ENCODE results near the gene C6orf89. TPM values are rescaled to one million over a fixed set of nuclear protein-coding genes. Genes with fewer than 3 reads are reported as not detected.

The C6orf89 gene, protein sequence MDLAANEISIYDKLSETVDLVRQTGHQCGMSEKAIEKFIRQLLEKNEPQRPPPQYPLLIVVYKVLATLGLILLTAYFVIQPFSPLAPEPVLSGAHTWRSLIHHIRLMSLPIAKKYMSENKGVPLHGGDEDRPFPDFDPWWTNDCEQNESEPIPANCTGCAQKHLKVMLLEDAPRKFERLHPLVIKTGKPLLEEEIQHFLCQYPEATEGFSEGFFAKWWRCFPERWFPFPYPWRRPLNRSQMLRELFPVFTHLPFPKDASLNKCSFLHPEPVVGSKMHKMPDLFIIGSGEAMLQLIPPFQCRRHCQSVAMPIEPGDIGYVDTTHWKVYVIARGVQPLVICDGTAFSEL
- 26.2 and 32.5 TPM in 2 replicates for total RNA-seq

DNA sequence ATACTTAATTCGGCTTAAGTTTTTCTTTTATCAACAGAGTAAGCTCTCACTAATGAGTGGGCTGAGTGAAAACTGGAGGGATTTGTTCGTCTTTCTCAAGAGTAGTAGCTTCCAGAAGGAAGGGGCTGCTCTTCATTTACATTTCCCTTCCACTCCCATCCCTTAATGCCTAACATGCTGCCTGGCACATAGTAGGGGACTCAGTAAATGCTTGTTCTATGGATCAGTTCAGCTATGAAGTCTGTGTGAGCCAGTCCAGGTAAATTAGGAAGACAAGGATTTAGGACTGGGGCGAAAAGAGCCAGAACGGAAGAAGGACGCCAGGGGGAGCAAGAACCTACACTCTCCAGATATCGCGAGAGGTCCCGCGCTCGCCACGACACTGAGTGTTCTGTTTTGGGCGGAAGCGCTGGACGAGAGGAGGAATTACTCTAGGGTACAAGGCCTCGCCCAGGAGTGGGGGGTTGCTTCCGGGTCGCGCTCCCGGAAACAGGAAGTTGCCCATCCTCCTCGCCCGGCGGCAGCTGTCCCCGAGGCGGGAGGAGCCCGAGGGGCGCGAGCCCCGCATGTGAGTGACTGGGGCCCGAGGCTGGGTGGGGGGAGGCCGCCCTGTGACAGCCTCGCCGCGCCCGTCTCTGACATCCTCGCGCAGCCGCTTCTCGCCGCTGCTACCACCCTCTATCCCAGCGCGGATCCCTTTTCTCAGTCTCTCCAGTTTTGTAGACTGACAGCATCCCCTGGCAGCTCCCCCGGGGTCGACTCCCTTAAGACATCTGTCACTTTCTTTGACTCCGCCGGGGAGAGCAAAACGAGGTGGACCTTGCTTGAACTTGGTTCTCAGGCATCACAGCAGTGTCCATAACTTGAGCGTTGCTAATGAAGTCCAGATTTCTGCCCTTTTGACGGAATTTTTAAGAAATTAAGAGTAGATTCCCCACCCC is at the start of gene C6orf89:
TSS of gene C6orf89 (plus strand) at position 492 of the 941 bp plus-strand sequence. CDS start 13,493 bp downstream, outside the sequence.
- DNase-seq (ENCODE audit: low read depth, low spot score): peak; percentile 89

DNA sequence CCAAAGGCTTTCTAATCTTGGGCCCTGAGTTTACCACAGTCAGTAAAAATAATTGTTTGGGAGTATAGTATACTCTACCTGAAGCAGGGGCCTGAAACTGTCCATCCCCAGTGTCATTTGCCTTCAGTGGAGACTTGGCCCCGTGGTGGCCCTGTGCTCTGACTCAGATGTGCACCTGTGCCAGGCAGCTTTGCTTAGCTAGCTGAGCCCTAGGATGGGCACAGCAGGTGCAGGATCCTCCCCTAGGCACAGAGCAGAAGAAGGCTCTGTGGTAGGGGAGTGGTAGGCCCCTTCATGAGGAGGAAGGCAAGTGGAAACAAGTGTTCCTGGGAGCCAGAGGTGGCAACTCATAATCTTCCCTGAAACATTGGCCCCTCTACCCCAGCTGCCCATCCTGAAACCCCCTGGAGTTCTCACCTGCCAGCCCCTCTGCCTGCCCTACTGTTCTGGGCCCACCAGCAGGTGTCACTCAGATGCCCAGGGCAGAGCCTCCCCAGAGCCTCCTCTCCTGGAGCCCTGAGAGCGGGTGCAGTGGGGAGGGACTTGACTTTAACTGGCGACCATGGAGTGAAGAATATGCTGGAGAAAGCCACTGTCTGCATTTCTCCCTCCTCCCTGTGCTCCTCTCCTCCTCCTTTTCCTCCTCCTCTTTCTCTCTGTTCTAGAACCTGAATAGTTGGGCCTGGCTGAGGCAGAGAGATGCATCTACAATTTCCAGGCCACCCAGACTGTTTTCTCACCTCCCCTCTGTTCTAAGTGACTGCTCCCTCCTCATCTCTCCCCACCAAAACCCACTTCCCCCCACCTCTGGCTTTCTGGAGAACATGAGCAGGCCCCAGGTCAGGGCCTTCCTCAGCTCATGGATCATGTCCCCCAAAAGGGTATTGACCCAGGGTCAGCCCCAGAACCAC is 49.4 kb upstream of the C6orf89 start:
- no peak for DNase-seq (ENCODE audit: low read depth, low spot score)

GRCh38 chr6:36837022-36837339 is 48.8 kb upstream of the C6orf89 start:
- no peak for DNase-seq (ENCODE audit: low read depth, low spot score)

DNA sequence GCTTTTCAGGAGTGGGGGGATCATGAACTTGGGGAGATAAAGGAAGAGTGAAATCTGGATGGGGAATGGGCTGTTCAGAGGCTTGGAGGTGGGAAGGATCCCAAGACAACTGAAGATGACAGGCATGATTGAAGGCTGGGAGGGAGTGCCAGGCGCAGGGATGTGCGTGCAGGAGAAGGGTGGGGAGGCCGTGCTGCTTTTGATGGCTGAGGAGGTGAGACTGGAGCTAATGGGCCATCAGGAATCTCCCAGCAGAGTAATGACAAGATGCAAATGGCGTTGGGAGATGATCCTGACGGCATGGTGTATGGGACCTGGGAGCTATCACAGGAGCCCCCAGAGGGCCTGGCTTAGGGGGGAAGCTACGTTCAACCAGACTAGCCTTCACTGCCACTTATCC is 48.1 kb upstream of the C6orf89 start:
- no peak for DNase-seq (ENCODE audit: low read depth, low spot score)

- DNase-seq (ENCODE audit: low read depth, low spot score): no peak
Measured at GRCh38 chr6:36838896-36839748, 46.6 kb upstream of the C6orf89 start, which contains the start of gene CPNE5. Gene CPNE5 (minus strand): TSS chr6:36839444. CDS start chr6:36839377, 67 bp downstream.

GRCh38 chr6:36839749-36840431 is 45.9 kb upstream of the C6orf89 start:
- no peak for DNase-seq (ENCODE audit: low read depth, low spot score)

DNA sequence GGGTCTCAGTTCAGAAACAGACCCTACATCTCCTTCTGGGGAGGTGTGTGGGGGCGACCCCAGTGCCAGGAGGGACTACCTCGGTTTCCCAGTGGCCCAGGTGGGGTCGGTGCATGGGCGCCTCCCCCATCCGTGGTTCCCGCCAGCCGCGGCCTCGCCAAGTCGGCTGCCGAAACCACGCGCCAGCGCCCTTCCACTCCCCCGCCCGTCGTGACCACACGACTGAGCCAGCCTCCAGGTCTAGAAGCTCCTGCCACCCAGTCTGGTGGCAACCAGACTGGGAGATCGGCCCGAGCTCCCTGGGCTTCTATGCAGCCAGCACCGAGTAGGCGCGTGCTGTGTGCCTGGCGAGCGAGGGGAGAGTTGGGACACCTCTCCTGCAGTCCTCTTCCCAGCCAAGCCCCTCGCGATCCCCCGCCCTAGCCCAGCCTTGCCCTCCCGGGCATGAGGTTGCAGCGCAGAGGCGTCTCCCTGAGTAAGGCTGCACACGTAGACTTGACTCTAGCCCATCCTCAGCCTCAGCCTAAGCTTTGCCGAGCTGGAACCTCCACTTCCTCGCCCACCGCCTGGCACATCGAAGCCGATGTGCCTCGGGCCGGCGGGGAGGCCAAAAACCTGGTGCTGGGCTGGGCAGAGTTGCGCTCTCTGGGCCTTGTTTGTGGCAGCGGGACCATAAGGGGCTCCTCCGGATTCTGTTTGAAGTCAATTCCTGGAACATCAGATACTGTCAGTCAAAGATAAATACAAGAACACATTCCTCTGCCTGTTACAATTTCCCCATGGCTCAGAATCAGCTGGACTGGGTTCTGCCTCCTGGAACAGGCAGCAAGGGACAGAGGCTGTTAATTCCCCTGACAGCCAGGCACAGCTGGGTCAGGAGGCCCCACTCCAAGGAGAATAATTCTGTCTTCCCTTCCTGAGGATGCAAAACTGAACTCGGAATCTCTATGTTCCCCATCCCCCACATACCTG is 45.0 kb upstream of the C6orf89 start:
- no peak for DNase-seq (ENCODE audit: low read depth, low spot score)

- DNase-seq (ENCODE audit: low read depth, low spot score): no peak
Measured at GRCh38 chr6:36841756-36842155, 44.0 kb upstream of the C6orf89 start.

DNA sequence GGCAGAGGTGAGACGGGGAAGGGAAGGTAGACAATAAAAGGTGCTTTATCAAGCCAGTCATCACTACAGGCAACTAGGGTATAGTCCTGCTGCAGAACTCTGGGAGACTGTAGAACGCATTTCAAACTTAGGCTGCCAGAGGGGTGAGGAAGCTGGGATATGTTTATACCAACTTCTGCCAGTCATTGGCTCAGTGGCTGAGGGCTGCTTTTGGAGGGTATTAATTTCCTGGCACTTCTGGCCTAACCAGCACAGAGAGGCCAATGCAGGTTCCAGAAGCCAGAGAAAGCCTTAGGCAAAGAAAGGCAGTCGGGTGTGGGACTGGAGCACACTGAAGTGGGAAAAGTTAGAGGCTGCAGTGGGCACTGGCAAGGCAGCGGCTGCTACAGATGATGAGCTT is 42.6 kb upstream of the C6orf89 start:
- DNase-seq (ENCODE audit: low read depth, low spot score): no peak

- no peak for DNase-seq (ENCODE audit: low read depth, low spot score)
Measured at GRCh38 chr6:36844232-36845170, 41.3 kb upstream of the C6orf89 start.

DNA sequence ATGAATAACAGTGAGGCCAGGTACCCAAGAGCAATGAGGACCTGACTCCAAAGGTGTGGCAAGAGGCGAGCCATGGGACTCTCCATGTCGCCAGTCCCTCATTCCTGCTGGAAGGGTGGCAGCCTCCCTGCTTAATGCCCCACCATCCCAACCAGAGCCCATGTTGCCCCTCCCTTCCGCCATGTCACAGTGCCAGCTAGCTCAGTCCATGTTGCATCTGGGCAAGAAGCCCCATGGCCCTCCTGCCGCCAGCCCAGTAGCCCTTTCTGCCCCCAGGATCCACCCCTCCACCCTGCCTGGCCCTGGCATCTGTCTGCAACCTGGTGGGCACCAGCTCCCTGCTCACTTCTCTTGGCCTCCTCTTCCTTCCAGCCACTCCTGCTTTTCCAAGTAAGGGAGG is 40.5 kb upstream of the C6orf89 start:
- no peak for DNase-seq (ENCODE audit: low read depth, low spot score)

- no peak for DNase-seq (ENCODE audit: low read depth, low spot score)
Measured at GRCh38 chr6:36847152-36847551, 38.6 kb upstream of the C6orf89 start.

GRCh38 chr6:36847991-36848390 is 37.8 kb upstream of the C6orf89 start:
- no peak for DNase-seq (ENCODE audit: low read depth, low spot score)

GRCh38 chr6:36848658-36849441 is 36.9 kb upstream of the C6orf89 start:
- DNase-seq (ENCODE audit: low read depth, low spot score): no peak

DNA sequence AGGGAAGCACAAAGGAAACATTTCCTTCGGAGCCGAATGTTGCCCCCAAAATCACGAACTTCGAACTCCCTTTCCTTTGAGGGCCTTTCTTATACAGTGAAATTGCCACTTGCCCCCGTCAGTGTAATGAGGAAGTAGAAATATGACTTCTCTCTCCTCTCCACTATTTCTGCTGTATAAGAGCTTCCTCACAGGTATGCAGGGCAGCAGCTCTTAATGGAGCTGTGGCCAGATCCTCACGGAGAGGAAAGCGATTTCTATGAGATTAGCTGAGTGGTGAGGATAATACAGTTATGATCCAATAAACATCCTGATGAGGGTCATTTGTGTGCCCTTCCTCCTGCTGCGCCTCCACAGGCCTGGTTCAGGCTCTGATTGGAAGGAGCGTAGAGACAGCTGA is 35.7 kb upstream of the C6orf89 start:
- no peak for DNase-seq (ENCODE audit: low read depth, low spot score)

DNA sequence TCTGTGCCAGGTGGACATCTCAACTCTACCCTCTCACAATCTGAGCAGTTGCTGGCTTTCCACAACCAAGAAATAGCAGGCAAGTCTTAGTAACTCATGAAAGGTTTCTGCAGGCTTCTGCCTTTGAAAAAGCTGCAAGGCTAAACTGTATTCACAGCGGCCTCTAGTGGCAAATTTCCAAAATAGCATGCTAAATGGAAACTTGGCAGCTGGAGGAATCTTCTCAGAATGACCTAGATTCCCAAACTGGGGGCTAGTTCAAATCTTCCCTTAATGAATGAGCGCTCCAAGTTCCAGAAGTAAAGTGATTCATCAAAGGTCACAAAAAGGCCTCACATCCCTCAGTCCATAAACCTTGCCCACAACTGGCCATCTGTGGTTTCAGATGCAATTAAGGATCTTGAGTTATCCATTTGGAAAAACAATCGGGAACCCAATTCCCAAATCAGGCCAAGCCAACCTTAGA is 34.6 kb upstream of the C6orf89 start:
- peak; percentile 47 for DNase-seq (ENCODE audit: low read depth, low spot score)

- DNase-seq (ENCODE audit: low read depth, low spot score): no peak
Measured at GRCh38 chr6:36851626-36852025, 34.1 kb upstream of the C6orf89 start.

All from pulmonary artery endothelial cell (primary cell).